Activated naive CD8-positive, alpha-beta T cell treated with anti-CD3 and anti-CD28 coated beads, Interleukin-2, amount 50 U/mL, for 24 hours (primary cell): Measurements from ENCODE around the gene ANO2.

Experiments
- ATAC-seq: fragments of 150-1000 bp; cut with Tn5 transposase; one replicate; pipeline ENCODE4 v1.10.0; 2021
- DNase-seq: peaks from one replicate; pipeline ENCODE4 v3.0.0; 2021
- H3K27ac Mint-ChIP-seq: one replicate; pipeline ENCODE4 v1.8.0; 2021; ENCODE audit warnings: mild to moderate bottlenecking, mixed read lengths
- H3K27me3 Mint-ChIP-seq: one replicate; pipeline ENCODE4 v1.8.0; 2021; ENCODE audit warnings: mixed read lengths
- H3K36me3 Mint-ChIP-seq: one replicate; pipeline ENCODE4 v1.8.0; 2021; ENCODE audit warnings: low read depth, mixed read lengths
- H3K4me1 Mint-ChIP-seq: one replicate; pipeline ENCODE4 v1.8.0; 2021; ENCODE audit warnings: mixed read lengths
- H3K4me3 Mint-ChIP-seq: one replicate; pipeline ENCODE4 v1.8.0; 2021; ENCODE audit warnings: mild to moderate bottlenecking, moderate library complexity, mixed read lengths
- H3K9me3 Mint-ChIP-seq: one replicate; pipeline ENCODE4 v1.8.0; 2021; ENCODE audit warnings: mixed read lengths

The ANO2 gene

GRCh38 chr12:5718680-5719079 lies 226.4 kb downstream of the ANO2 start:
- Mint-ChIP-seq H3K9me3 (no peaks in the 10 kb centered on the region), H3K4me1 (peaks cover 3% of the 10 kb centered on the region), H3K36me3 (no peaks in the 10 kb centered on the region), H3K4me3 (no peak overlapping the region), H3K27me3 (peaks cover 9% of the 10 kb centered on the region), H3K27ac (no peak overlapping the region)
- DNase-seq (no peak), ATAC-seq (no peak)

GRCh38 chr12:5718073-5718472 lies 227.0 kb downstream of the ANO2 start:
- H3K36me3 Mint-ChIP-seq, result no peaks in the 10 kb centered on the region
- ATAC-seq (no peak), DNase-seq (no peak)
- H3K27ac Mint-ChIP-seq, result no peak overlapping the region
- H3K4me3 Mint-ChIP-seq, result no peak overlapping the region
- H3K27me3 Mint-ChIP-seq, result peaks cover 9% of the 10 kb centered on the region
- H3K4me1 Mint-ChIP-seq, result peaks cover 3% of the 10 kb centered on the region
- no peaks in the 10 kb centered on the region for H3K9me3 Mint-ChIP-seq

GRCh38 chr12:5716976-5717375 lies 228.1 kb downstream of the ANO2 start:
- no peaks in the 10 kb centered on the region for H3K36me3 Mint-ChIP-seq
- DNase-seq (no peak), ATAC-seq (no peak)
- no peak overlapping the region for H3K27ac Mint-ChIP-seq
- no peak overlapping the region for H3K4me3 Mint-ChIP-seq
- peaks cover 3% of the 10 kb centered on the region for H3K4me1 Mint-ChIP-seq
- peaks cover 3% of the 10 kb centered on the region for H3K27me3 Mint-ChIP-seq
- H3K9me3 Mint-ChIP-seq, result no peaks in the 10 kb centered on the region

- ATAC-seq (no peak), DNase-seq (no peak)
- H3K27me3 Mint-ChIP-seq, result peaks cover 2% of the 10 kb centered on the region
- no peaks in the 10 kb centered on the region for H3K36me3 Mint-ChIP-seq
- no peak overlapping the region for H3K27ac Mint-ChIP-seq
- no peak overlapping the region for H3K4me3 Mint-ChIP-seq
- H3K9me3 Mint-ChIP-seq, result no peaks in the 10 kb centered on the region
- peaks cover 3% of the 10 kb centered on the region for H3K4me1 Mint-ChIP-seq
These were observed 228.9 kb downstream of the ANO2 start for GRCh38 chr12:5716201-5716600.

- H3K9me3 Mint-ChIP-seq, result no peaks in the 10 kb centered on the region
- no peak overlapping the region for H3K4me3 Mint-ChIP-seq
- no peaks in the 10 kb centered on the region for H3K36me3 Mint-ChIP-seq
- peaks cover 3% of the 10 kb centered on the region for H3K4me1 Mint-ChIP-seq
- H3K27ac Mint-ChIP-seq, result no peak overlapping the region
- no peak for ATAC-seq
- H3K27me3 Mint-ChIP-seq, result no peaks in the 10 kb centered on the region
- DNase-seq, result no peak
These were observed 230.0 kb downstream of the ANO2 start for GRCh38 chr12:5715021-5715420.

GRCh38 chr12:5713599-5714081 lies 231.4 kb downstream of the ANO2 start:
- H3K36me3 Mint-ChIP-seq, result no peaks in the 10 kb centered on the region
- H3K4me1 Mint-ChIP-seq, result peaks cover 3% of the 10 kb centered on the region
- H3K9me3 Mint-ChIP-seq, result no peaks in the 10 kb centered on the region
- no peak overlapping the region for H3K27ac Mint-ChIP-seq
- DNase-seq (no peak), ATAC-seq (no peak)
- H3K4me3 Mint-ChIP-seq, result no peak overlapping the region
- H3K27me3 Mint-ChIP-seq, result no peaks in the 10 kb centered on the region

GRCh38 chr12:5710260-5710878 lies 234.7 kb downstream of the ANO2 start:
- ATAC-seq, result no peak
- H3K9me3 Mint-ChIP-seq, result no peaks in the 10 kb centered on the region
- H3K36me3 Mint-ChIP-seq, result no peaks in the 10 kb centered on the region

GRCh38 chr12:5708371-5708770 lies 236.7 kb downstream of the ANO2 start:
- Mint-ChIP-seq H3K4me3 (no peak overlapping the region), H3K9me3 (no peaks in the 10 kb centered on the region), H3K36me3 (no peaks in the 10 kb centered on the region), H3K27ac (no peak overlapping the region), H3K4me1 (no peaks in the 10 kb centered on the region), H3K27me3 (peaks cover 2% of the 10 kb centered on the region)
- DNase-seq, result no peak
- no peak for ATAC-seq

More at GRCh38 chr12:5710260-5710878, 234.7 kb downstream of the ANO2 start:
- no peak for DNase-seq
- no peak overlapping the region for H3K27ac Mint-ChIP-seq
- no peaks in the 10 kb centered on the region for H3K27me3 Mint-ChIP-seq
- no peak overlapping the region for H3K4me3 Mint-ChIP-seq
- H3K4me1 Mint-ChIP-seq, result no peaks in the 10 kb centered on the region

- Mint-ChIP-seq H3K36me3 (no peaks in the 10 kb centered on the region), H3K27me3 (peaks cover 6% of the 10 kb centered on the region), H3K27ac (no peak overlapping the region), H3K4me1 (no peaks in the 10 kb centered on the region), H3K9me3 (no peaks in the 10 kb centered on the region), H3K4me3 (no peak overlapping the region)
- no peak for DNase-seq
- ATAC-seq, result no peak
These were observed 238.8 kb downstream of the ANO2 start for GRCh38 chr12:5706247-5706646.

GRCh38 chr12:5705791-5706190 lies 239.3 kb downstream of the ANO2 start:
- H3K36me3 Mint-ChIP-seq, result no peaks in the 10 kb centered on the region
- no peak overlapping the region for H3K27ac Mint-ChIP-seq

GRCh38 chr12:5694759-5695409 lies 250.2 kb downstream of the ANO2 start:
- DNase-seq (no peak), ATAC-seq (no peak)
- no peak overlapping the region for H3K27ac Mint-ChIP-seq
- H3K4me3 Mint-ChIP-seq, result no peak overlapping the region
- H3K9me3 Mint-ChIP-seq, result peaks cover 5% of the 10 kb centered on the region
- peaks cover 8% of the 10 kb centered on the region for H3K27me3 Mint-ChIP-seq
- H3K36me3 Mint-ChIP-seq, result no peaks in the 10 kb centered on the region
- no peaks in the 10 kb centered on the region for H3K4me1 Mint-ChIP-seq

More at GRCh38 chr12:5705791-5706190, 239.3 kb downstream of the ANO2 start:
- Mint-ChIP-seq H3K4me1 (no peaks in the 10 kb centered on the region), H3K27me3 (peaks cover 7% of the 10 kb centered on the region), H3K4me3 (no peak overlapping the region), H3K9me3 (no peaks in the 10 kb centered on the region)
- ATAC-seq (no peak), DNase-seq (no peak)

GRCh38 chr12:5692850-5693249 lies 252.2 kb downstream of the ANO2 start:
- Mint-ChIP-seq H3K27me3 (peaks cover 8% of the 10 kb centered on the region), H3K27ac (no peak overlapping the region), H3K36me3 (no peaks in the 10 kb centered on the region), H3K4me3 (no peak overlapping the region), H3K4me1 (no peaks in the 10 kb centered on the region), H3K9me3 (peaks cover 5% of the 10 kb centered on the region)
- no peak for ATAC-seq
- no peak for DNase-seq

GRCh38 chr12:5691943-5692342 lies 253.1 kb downstream of the ANO2 start:
- Mint-ChIP-seq H3K4me1 (no peaks in the 10 kb centered on the region), H3K9me3 (peaks cover 5% of the 10 kb centered on the region), H3K36me3 (no peaks in the 10 kb centered on the region), H3K4me3 (no peak overlapping the region), H3K27me3 (peaks cover 8% of the 10 kb centered on the region), H3K27ac (no peak overlapping the region)
- no peak for ATAC-seq
- DNase-seq, result no peak

GRCh38 chr12:5690240-5690639 lies 254.8 kb downstream of the ANO2 start:
- Mint-ChIP-seq H3K27ac (no peak overlapping the region), H3K4me1 (no peaks in the 10 kb centered on the region), H3K9me3 (peaks cover 5% of the 10 kb centered on the region), H3K27me3 (peaks cover 8% of the 10 kb centered on the region), H3K4me3 (no peak overlapping the region), H3K36me3 (no peaks in the 10 kb centered on the region)
- ATAC-seq (no peak), DNase-seq (no peak)

GRCh38 chr12:5689773-5690172 lies 255.3 kb downstream of the ANO2 start:
- no peak overlapping the region for H3K27ac Mint-ChIP-seq

More at GRCh38 chr12:5689773-5690172, 255.3 kb downstream of the ANO2 start:
- no peaks in the 10 kb centered on the region for H3K36me3 Mint-ChIP-seq
- H3K4me1 Mint-ChIP-seq, result no peaks in the 10 kb centered on the region
- H3K9me3 Mint-ChIP-seq, result peaks cover 5% of the 10 kb centered on the region
- no peak overlapping the region for H3K4me3 Mint-ChIP-seq
- H3K27me3 Mint-ChIP-seq, result peaks cover 5% of the 10 kb centered on the region
- ATAC-seq (no peak), DNase-seq (no peak)
